SIG-M5 treated with dmso at 0.1 percent for 504 hours (cell line): ENCODE results near the gene UGT1A6.

Source experiments
- DNase-seq: peaks from one replicate; lab custom pipeline; 2025; ENCODE audit not compliant: unreplicated experiment; lab: John Stamatoyannopoulos, UW

UGT1A6 gene

DNA sequence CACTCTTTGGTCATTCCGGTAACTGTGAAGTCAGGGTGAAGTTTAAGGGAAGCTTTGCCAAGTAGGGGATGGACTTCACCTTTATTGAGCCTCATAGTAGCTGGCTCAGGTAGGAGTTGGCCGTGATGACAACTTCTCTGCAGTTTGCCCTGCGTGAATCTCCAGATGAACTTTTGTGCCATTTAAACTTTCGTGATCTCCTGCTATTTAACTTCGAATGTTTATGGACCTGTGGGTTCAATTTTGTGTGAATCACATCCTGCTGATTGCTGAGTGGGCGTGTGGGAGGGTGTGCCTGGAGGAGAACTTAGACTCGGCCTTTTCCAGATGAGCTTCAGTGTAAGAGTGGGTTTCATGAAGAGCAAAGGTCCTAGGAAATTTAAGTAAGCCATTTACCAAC lies 71.6 kb downstream of the UGT1A6 start:
- DNase-seq = no peak

DNA sequence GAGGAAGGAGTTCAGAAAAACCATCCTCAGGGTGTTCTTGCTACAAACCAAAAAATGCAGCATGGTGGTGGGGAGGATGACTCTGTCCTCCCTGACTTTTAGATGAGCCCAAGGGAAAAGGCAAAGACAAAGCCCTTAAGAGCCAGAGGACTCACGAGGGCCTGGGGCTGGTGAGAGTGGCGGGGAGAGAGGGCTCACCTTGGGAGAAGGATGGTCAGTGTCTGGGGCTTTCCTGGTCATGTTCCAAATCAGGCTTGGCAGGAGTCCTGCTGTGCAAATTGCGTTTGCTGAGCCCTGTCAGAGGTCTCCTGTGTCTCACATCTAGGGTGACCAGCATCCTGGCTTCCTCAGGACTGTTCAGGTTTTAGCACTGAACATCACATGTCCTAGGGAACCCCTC lies 72.1 kb downstream of the UGT1A6 start:
- DNase-seq = no peak

DNA sequence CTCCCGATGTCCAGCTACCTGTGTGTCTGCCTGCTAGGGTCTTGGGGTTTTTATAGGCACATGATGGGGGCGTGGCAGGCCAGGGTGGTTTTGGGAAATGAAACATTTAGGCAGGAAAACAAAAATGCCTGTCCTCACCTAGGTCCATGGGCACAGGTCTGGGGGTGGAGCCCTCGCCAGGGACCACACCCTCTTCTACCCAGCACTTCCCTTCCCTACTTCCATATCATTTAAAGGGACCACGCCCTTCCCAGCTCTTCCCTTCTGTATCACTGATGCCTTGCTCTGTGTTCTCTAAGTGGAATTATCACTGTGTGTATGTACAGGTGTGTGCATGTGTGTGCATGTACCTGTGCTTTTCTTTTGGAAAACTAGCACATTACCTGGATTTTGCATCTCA lies 73.7 kb downstream of the UGT1A6 start:
- no peak for DNase-seq

DNA sequence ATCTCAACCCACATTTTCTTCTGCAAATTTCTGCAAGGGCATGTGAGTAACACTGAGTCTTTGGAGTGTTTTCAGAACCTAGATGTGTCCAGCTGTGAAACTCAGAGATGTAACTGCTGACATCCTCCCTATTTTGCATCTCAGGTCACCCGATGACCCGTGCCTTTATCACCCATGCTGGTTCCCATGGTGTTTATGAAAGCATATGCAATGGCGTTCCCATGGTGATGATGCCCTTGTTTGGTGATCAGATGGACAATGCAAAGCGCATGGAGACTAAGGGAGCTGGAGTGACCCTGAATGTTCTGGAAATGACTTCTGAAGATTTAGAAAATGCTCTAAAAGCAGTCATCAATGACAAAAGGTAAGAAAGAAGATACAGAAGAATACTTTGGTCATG lies 75.4 kb downstream of the UGT1A6 start:
- no peak for DNase-seq

DNA sequence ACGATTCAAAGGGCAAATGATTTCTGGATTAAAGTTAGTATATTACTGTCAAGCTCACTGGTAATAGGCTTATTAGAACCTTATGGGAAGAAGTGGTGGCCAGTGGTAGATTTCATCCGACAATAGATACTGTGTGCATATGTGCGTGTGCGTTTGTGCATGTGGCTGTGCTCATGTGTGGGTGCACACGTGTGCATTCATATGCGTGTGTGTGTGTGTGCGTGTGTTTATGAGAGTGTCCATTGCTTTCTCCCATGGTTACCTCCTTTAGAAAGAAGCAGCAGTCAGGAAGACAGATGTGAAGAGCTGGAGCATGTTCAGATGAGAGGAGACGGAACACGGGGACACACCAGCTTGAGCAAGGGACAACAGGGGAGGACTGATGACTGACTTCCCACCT lies 76.6 kb downstream of the UGT1A6 start:
- no peak for DNase-seq

DNA sequence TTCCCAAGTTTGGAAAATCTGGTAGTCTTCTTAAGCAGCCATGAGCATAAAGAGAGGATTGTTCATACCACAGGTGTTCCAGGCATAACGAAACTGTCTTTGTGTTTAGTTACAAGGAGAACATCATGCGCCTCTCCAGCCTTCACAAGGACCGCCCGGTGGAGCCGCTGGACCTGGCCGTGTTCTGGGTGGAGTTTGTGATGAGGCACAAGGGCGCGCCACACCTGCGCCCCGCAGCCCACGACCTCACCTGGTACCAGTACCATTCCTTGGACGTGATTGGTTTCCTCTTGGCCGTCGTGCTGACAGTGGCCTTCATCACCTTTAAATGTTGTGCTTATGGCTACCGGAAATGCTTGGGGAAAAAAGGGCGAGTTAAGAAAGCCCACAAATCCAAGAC lies 79.5 kb downstream of the UGT1A6 start:
- no peak for DNase-seq

DNA sequence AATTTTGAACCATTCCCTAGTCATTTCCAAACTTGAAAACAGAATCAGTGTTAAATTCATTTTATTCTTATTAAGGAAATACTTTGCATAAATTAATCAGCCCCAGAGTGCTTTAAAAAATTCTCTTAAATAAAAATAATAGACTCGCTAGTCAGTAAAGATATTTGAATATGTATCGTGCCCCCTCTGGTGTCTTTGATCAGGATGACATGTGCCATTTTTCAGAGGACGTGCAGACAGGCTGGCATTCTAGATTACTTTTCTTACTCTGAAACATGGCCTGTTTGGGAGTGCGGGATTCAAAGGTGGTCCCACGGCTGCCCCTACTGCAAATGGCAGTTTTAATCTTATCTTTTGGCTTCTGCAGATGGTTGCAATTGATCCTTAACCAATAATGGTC lies 79.9 kb downstream of the UGT1A6 start:
- no peak for DNase-seq

DNA sequence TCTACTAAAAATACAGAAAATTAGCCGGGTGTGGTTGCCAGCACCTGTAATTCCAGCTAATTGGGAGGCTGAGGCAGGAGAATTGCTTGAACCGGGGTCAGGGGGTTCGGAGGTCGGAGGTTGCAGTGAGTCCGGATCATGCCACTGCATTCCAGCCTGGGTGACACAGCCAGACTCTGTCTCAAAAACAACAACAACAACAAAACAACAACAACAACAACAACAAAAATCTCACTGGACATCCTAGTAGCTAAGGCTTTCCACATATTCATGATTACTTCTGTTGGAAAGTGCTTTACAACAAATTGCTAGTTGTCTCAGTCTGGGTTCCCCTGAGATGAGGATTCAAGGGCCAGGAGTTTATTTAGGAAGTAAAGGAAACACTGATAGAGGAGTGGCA lies 81.2 kb downstream of the UGT1A6 start:
- no peak for DNase-seq

DNA sequence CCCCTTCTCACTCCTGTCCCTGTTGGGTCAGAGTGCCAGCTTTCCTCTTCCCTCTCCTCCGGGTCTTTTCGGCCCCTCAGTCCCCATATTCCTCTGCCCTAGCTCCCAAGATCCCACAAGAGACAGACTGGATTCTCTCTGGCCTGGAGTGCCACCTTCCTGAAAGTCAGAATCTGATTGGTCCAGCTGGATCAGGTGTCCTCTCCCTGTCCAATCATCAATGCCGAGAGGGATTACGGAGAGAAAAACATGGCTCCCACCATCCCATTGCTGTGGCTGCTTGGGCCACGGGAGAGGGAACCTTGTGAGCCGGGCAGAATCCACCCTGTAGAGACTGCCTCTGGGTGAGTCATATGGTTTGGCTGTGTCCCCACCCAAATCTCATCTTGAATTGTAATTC lies 82.7 kb downstream of the UGT1A6 start:
- no peak for DNase-seq

DNA sequence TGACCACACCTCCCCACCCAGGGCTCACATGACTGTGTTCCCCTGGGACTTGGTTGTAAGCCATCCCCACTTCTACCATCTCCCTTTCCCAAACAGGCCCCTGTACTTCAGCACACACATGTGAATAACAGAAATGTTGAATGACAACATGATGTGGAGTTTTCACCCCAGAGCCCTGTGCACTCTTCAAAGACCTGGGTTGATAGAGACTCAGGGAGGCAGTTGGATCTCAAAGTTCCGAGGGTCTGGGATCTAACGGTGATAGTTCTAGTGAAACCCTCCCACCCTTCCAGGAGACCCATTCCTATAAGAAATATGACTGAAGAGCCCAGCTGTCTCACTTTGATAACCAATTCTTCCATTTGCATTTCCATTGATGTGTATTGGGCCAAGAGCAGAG lies 85.3 kb downstream of the UGT1A6 start, which contains the start of gene MROH2A:
Gene MROH2A, plus strand, starts transcription at position 301 of the 400 bp plus-strand sequence. CDS start 1,029 bp downstream, outside the sequence.
- DNase-seq = no peak

DNA sequence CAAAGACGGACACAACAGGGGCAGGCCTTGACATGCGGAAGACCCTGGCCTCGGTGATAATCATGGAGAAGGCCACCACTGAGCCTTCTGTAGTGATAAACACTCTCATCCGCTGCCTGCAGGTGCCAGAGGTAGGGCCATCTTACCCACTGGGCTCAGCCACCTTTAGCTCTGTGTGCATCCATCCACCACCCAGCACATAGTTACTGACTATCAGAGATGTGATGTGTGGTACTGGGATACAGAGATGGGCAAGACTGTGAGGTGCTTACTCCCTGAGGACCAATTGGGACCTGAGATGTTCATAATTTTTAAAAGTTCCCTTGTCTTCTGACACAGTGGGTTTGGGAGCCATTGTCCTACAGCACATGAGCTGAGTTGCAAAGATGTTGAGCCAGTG lies 87.0 kb downstream of the UGT1A6 start:
- DNase-seq = no peak

DNA sequence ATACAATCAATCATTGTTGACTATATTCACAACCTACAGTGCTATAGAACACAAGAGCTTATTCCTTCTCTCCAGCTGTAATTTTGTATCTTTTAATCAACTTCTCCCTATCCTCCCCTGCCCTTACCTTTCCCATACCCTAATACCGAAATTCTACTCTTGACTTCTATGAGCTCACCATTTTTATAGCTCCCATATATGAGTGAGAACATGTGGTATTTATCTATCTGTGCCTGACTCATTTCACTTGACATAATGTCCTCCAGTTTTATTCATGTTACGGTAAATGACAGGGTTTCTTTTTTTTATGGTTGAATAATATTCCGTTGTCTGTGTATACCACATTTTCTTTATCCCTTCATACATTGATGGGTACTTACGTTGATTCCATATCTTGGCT lies 88.1 kb downstream of the UGT1A6 start:
- no peak for DNase-seq

DNA sequence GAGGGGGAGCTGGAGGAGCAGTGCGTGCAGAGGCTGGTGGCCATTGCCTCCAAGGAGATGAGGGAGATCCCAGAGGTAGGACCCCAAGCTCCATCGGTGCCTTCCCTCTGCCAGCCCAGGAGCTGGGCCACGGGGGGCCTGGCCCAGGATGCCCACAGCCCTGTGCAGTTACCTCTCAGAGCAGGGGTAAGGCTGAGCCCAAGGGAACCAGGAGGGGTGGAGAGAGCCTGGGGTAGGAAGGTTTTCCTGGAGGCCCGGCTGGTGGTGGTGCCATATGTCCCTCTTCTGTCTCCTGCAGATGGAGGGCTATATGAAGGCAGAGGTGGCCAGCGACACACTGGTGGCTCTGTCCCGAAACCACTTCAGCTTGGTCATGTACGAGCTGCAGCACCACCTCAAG lies 96.9 kb downstream of the UGT1A6 start:
- no peak for DNase-seq

DNA sequence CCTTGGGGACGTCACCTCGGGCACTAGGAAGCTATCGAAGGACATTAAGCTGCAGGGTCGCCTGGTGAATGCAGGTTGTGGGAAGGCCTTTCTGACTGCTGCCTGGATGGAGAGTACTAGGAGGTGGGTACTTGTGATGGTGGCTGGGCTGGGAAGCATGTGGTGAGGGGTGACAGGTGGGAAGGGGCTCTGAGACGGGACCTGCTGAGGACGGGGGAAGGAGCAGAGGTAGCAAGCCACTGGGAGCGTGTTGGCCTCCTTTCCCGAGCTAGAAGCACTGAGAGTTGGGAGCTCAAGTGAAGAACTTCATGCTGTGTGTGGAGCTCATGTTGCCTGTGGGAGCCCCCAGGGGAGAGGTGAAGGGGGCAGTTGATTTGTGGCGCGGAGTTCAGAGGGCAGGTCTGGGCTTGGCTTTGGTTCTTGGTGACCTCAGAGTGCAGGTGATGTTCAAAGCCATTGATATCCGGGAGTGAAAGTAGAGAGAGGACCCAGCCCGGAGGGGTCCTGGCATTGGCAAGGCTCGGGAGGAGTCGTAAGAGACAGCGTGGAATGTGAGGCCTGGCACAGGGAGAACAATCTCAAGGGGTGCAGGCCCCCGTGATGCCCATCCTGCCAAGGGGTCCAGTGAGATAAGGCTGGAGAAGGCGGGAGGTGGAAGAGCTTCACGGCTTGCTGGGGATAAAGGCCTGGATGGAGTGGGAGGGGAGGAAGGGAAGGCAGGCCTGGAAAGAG lies 98.6 kb downstream of the UGT1A6 start:
- DNase-seq = no peak

DNA sequence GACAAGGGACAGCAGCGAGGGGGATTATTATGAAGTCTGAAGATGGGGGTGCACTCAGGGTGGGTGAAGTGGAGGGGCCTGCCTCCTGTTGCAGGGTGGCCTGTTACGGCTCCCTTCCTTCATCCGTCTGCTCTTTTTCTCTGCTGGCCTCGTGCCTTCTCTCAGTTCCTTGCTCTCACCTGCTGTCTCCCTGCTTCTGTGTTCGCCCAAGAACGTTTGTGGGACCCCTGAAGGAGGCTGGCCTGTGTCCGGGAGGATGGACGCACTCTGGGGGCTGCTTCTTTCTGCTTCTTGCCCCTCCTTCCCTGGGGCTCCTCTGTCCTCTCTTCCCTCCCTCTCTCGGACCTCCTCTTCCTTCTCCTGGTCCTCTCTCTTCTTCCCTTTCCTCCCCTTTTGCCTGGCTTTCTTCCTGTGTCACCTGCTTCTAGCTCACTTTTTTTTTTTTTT lies 99.2 kb downstream of the UGT1A6 start:
- DNase-seq = no peak

DNA sequence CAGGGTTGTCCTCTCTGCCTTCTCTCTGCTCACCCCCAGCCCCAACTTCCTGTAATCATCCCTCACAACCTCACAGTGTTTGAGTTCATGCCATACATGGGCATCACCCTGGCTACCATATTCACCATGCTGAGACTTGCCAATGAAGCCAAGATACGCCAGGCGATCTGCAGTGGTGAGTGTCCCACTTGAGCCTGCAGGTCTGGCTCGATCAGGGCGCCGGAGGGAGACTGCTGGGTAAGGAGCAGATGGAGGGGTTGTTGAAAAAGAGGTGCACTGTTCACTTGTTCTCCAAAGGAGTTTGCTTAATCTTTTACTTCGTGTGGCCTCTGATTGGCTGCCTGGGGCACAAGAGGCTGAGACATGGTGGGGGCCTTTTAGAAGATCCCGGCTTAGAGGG lies 100.0 kb downstream of the UGT1A6 start:
- no peak for DNase-seq

DNA sequence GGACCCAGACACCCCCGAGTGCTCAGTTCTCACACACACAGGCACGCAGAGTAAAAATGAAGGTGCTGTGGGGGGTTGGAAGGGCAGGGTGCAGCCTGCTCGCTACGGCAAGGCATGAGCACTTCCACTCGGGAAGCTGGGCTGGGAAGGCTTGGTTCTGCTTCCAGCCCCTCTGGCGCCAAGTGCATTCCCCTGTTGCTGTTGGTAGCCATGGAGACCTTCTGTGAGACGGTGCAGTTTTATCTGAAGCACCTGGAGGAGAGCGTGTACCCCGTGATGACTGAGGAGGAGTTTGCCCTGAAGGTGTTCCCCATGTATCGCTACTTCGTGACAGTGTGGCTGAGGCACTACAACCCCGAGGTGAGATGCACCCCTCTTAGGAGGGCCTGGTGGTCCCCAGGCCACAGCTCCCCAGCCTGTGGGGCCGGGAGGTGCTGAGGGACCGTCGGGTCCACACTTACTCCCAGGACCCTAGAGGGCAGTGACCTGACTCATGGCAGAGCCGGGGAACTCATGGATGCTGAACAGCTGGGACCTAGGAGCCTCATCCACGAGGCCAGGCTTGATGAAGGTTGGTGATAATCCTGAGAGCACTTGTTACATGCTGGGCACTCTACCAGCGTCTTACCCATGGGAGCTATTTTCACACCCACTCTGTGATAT lies 100.9 kb downstream of the UGT1A6 start:
- no peak for DNase-seq

DNA sequence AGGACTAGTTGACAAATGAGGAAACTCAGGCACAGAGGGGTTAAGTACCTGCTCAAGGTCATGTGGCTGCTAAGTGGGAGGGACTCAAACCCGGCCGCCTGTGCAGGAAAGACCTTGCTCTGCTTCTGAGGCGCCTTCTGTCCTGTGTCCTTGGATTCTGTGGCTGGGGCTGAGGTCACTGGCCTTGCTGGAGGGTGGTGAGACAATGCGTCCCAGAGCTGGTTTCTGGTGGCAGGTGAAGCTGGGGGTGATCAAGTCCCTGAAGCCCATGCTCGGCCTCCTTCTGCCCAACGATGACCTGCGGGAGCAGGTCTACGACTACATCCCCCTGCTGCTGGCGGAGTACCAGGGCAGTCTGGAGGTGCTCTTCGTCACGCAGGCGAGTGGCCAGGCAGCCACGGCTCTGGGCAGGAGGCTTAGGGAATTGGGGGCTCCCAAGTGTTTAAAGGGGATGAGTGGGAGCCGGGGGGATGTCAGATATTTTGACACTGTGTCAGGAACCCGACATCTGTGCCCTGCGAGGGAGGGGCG lies 101.5 kb downstream of the UGT1A6 start:
- DNase-seq = no peak

DNA sequence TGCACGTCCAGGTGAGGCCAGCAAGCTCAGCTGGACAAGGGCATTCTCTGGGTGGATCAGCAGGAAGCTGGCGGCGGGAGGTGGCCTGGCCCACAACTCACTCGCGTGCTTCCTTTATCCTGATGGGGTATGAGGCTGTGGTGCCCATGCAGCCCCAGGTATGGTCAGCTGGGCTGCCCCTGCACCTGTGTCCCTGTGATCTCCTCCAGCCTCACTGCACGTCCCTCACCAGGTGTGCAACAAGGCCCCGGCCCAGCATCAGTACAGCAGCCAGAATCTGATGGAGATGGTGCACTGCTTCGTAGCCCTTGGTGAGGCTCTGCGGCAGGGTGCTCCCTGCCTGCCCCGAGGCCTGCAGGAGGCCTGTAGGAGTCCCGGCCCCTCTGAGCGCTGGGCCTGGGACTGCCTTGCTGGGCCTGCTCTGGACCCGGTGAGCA lies 103.1 kb downstream of the UGT1A6 start:
- DNase-seq = no peak

DNA sequence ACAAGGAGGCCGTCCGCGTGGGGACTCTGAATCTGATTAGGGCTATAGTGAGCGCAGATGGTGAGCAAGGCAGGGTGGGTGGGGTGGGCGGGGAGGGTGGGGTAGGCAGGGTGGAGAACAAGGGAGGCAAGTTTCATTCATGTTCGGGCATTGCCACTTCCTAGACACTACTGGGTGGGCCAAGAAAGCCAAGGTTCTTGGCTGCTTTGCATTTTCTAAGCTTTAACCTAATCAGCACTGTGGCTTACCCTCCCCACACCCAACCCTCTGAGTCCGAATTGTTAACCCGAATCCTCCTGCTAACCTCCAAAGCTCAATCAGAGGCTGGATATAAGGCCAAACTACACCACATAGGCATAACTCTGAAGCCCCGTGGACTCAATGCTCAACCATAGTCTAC lies 103.6 kb downstream of the UGT1A6 start:
- no peak for DNase-seq

DNA sequence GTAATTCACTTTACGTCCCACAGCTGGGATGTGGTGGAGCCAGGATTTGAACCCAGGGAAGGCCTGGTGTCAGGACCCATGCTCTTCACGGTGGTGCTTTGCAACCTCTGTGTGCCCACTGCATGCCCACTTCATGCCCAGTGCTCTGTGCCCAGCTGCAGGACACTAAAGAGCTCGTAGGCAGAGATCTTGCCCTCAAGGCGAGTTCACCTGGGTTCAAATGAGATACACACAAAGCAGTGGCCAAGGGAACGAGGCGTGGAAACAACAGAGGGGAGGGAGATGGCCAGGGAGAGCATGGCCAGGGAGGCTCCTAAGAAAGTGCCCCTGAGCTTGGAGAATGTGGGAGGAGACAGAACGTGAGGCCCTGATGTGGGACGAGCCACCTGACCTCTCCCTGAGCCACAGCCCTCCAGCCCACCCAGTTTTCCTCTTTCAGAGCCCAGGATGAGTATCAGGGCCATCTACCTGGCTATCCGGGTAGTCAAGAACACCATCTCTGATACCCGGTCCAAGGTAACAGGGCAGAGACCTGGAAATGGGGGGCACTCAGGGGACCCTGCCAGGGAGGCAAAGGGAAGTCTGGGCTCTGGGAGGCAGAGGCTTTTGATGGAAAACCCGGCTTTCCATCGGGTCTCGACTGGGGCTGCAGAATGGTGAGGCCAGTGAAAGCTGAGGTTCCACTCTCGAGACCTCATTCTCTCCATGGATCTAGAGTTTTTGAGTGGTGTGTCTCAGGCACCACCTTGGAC lies 105.8 kb downstream of the UGT1A6 start:
- no peak for DNase-seq
